ENCODE results near the gene CYP2C18. TPM values are rescaled to one million over a fixed set of nuclear protein-coding genes. Genes with fewer than 3 reads are reported as not detected.
"Not testable (repeated sequence)": the region's sequence is repeated elsewhere in the genome, so short reads cannot be mapped to it uniquely, and the experiment has no call there.

The CYP2C18 gene
- polyA plus RNA-seq, 2 of the 4 experiments (the other 2 are of a cell fraction) = 0.05 TPM

DNA sequence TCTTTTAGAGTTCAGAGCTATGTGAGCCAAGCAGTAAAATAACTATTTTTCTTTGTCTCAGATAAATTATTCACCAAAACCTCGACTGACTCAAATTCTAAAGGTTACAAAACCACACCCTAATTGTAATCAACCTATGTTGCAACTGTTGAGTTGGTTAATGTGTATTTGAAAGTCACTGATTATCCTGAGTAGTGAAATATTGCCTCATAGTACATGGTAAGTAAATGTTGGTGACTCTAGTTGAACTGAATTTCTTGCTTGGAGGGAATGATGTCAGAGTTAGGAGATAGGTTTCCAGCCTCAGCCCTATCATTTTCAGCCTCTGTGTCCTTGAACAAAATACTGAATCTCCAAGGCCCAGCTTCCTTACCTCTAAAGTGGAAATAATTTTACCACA lies 3.0 kb upstream of the CYP2C18 start (continued):
- TF ChIP-seq RNF2 (IDR thresholded peaks at IDR 0.05; ENCODE audit: borderline replicate concordance, low read depth) (no peak), TFCP2L1 (CRISPR knock-in tag; IDR thresholded peaks at IDR 0.05) (no peak), HOXA7 (CRISPR knock-in tag; IDR thresholded peaks at IDR 0.05) (no peak), BHLHE40 (IDR thresholded peaks at IDR 0.05; ENCODE audit: low read depth, low read length) (no peak), HDAC2 (IDR thresholded peaks at IDR 0.05) (no peak)
- TF ChIP-seq, protein P1, sequence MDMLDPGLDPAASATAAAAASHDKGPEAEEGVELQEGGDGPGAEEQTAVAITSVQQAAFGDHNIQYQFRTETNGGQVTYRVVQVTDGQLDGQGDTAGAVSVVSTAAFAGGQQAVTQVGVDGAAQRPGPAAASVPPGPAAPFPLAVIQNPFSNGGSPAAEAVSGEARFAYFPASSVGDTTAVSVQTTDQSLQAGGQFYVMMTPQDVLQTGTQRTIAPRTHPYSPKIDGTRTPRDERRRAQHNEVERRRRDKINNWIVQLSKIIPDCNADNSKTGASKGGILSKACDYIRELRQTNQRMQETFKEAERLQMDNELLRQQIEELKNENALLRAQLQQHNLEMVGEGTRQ (IDR thresholded peaks at IDR 0.05) = no peak

DNA sequence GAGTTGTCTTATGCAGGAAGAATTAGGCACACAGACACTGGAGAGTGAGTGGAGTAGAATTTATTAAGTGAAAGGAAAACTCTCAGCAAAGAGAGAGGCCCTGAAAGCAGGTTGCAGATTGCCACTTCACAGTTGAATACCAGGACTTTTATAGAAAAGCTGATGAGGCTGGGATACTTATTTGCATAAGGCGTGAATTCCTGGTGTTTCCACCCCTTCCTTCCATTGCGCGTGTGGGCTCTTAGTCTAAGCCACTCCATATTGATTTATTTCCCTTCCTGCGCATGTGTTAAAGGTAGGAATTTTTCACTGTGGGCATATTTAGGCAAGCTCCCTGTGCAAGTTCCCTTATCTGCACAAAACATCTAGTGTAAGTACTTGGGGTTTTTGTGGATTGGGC lies 893 bp upstream of the CYP2C18 start:
- DNase-seq (ENCODE audit: low read depth in 1 of 2, low spot score in 1 of 2); CTCF ChIA-PET; H3K4me2 ChIP-seq; FAIRE-seq; ATAC-seq; H3K4me3 ChIP-seq; POLR2A ChIA-PET: not testable (repeated sequence)
- Histone ChIP-seq H3K27ac (peak overlapping the region; percentile 77 to 89), H3K4me1 (peaks cover 45% of the 10 kb centered on the region), H3K9me3 (peaks cover 19% of the 10 kb centered on the region; the same call in 2 of the 3 replicates)
- WGBS (ENCODE audit: missing lambda C conversion rate) = 95% methylated on average over 4 of the region's 4 CpGs

DNA sequence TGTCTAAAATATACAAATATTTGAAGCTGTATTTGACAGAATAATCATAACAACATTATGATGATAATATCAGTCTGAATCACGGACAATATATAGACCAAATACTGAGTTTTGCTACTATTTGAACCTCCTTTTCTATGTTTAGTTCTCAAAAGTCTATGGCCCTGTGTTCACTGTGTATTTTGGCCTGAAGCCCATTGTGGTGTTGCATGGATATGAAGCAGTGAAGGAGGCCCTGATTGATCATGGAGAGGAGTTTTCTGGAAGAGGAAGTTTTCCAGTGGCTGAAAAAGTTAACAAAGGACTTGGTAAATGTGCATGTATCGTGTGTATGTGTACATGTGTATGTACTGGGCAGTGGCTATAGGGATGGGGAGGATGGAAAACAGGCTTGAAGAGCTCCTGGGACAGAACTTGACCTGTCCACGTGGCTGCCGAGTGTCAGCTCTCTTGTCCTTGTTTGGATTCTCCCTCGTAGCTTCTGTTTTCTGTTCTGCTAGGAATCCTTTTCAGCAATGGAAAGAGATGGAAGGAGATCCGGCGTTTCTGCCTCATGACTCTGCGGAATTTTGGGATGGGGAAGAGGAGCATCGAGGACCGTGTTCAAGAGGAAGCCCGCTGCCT lies 4.2 kb downstream of the CYP2C18 start:
- 82% methylated on average over 11 of the region's 11 CpGs for WGBS (ENCODE audit: missing lambda C conversion rate)
- FAIRE-seq = no peak
- 0 out of 3 replicates have a peak, but pooled peaks cover 2% of the 10 kb centered on the region for H3K4me1 ChIP-seq
- ChIA-PET POLR2A (no interaction called here), CTCF (no interaction called here)
- no peak overlapping the region for H3K27ac ChIP-seq
- peaks cover 16% of the 10 kb centered on the region; the same call in 2 of the 3 replicates for H3K9me3 ChIP-seq
- DNase-seq (ENCODE audit: low read depth in 1 of 2, low spot score in 1 of 2) = no peak
- no peak overlapping the region for H3K4me2 ChIP-seq
- no peak for ATAC-seq
- TF ChIP-seq PHF8 (IDR thresholded peaks at IDR 0.05; ENCODE audit: borderline replicate concordance, low read depth) (no peak), RAD21 (conservative IDR thresholded peaks at IDR 0.05 in 1 of 2, IDR thresholded peaks at IDR 0.05 in 1 of 2) (no peak), EHMT2 (IDR thresholded peaks at IDR 0.05; ENCODE audit: low read depth) (no peak), NR3C1 (IDR thresholded peaks at IDR 0.05) (no peak), MYC (IDR thresholded peaks at IDR 0.05; ENCODE audit: borderline replicate concordance, low read length) (no peak), MAFK (IDR thresholded peaks at IDR 0.05; ENCODE audit: partially characterized antibody) (no peak), ZNF302 (CRISPR knock-in tag; IDR thresholded peaks at IDR 0.05) (no peak), NPAS2 (CRISPR knock-in tag; IDR thresholded peaks at IDR 0.05; ENCODE audit: borderline replicate concordance) (no peak), FOXS1 (CRISPR knock-in tag; IDR thresholded peaks at IDR 0.05) (no peak), POLR2AphosphoS2 (conservative IDR thresholded peaks at IDR 0.05; ENCODE audit: low read length) (no peak)
- TF ChIP-seq, protein P2, sequence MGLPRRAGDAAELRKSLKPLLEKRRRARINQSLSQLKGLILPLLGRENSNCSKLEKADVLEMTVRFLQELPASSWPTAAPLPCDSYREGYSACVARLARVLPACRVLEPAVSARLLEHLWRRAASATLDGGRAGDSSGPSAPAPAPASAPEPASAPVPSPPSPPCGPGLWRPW (IDR thresholded peaks at IDR 0.05) = no peak
- TF ChIP-seq, protein P3, sequence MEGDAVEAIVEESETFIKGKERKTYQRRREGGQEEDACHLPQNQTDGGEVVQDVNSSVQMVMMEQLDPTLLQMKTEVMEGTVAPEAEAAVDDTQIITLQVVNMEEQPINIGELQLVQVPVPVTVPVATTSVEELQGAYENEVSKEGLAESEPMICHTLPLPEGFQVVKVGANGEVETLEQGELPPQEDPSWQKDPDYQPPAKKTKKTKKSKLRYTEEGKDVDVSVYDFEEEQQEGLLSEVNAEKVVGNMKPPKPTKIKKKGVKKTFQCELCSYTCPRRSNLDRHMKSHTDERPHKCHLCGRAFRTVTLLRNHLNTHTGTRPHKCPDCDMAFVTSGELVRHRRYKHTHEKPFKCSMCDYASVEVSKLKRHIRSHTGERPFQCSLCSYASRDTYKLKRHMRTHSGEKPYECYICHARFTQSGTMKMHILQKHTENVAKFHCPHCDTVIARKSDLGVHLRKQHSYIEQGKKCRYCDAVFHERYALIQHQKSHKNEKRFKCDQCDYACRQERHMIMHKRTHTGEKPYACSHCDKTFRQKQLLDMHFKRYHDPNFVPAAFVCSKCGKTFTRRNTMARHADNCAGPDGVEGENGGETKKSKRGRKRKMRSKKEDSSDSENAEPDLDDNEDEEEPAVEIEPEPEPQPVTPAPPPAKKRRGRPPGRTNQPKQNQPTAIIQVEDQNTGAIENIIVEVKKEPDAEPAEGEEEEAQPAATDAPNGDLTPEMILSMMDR (IDR thresholded peaks at IDR 0.05) = no peak
- TF ChIP-seq, protein P4, sequence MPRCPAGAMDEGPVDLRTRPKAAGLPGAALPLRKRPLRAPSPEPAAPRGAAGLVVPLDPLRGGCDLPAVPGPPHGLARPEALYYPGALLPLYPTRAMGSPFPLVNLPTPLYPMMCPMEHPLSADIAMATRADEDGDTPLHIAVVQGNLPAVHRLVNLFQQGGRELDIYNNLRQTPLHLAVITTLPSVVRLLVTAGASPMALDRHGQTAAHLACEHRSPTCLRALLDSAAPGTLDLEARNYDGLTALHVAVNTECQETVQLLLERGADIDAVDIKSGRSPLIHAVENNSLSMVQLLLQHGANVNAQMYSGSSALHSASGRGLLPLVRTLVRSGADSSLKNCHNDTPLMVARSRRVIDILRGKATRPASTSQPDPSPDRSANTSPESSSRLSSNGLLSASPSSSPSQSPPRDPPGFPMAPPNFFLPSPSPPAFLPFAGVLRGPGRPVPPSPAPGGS (IDR thresholded peaks at IDR 0.05) = no peak
- no peak overlapping the region for H3K4me3 ChIP-seq

Data from A549 (cell line).